GM18868 (cell line): Measurements from ENCODE around the gene ARMH3.

Source experiments
- ATAC-seq: cut with Tn5 transposase; IDR thresholded peaks from one replicate; pipeline ENCODE4 v1.9.1; 2021; ENCODE audit warnings: mild to moderate bottlenecking, moderate library complexity; ENCODE audit not compliant: unreplicated experiment

Gene ARMH3

GRCh38 chr10:101941871-101942270 is 114.1 kb downstream of the ARMH3 start:
- ATAC-seq: no peak

DNA sequence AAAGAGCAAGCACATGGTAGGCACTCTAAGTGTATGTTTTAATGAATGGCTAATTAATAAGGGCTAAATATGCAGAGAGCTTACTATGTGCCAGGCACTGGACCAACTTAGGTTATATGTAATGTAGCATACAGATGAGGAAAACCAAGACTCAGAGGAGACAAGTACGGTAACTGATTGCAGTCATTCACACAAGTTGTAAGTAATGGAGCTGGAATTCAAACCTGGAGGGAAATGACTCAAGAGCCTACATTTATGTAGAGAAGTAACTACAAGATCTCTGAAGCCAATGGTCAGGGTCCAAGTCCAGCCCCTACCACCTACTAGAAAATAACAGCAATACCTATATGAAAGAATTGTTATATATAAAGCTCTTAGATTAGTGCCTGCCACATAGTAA is 115.1 kb downstream of the ARMH3 start:
- ATAC-seq: no peak

DNA sequence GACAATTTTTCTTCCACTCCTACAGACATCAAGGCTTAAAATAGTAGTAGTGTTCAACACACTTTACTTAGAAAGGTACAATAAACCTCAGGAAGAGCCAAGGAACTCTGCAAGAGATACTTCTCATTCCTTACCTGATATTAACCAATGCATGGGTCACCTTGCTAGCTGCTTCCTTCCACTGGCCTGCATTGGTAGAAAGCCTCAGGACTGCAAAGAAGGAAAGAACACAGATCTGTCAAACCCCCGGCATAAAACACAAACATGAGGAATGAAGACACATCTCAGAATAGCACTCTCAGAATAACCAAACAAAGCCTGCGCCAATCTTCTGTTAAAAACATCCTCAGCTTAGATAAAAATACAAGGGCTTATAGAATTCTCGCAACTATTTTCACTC is 116.2 kb downstream of the ARMH3 start:
- ATAC-seq: no peak

- ATAC-seq: no peak
These were observed 116.8 kb downstream of the ARMH3 start for GRCh38 chr10:101939008-101939648.

GRCh38 chr10:101938305-101939007 is 117.5 kb downstream of the ARMH3 start:
- no peak for ATAC-seq

- ATAC-seq: no peak
These were observed 120.5 kb downstream of the ARMH3 start for GRCh38 chr10:101935431-101935830.

GRCh38 chr10:101934686-101935305 is 121.2 kb downstream of the ARMH3 start:
- ATAC-seq: no peak

DNA sequence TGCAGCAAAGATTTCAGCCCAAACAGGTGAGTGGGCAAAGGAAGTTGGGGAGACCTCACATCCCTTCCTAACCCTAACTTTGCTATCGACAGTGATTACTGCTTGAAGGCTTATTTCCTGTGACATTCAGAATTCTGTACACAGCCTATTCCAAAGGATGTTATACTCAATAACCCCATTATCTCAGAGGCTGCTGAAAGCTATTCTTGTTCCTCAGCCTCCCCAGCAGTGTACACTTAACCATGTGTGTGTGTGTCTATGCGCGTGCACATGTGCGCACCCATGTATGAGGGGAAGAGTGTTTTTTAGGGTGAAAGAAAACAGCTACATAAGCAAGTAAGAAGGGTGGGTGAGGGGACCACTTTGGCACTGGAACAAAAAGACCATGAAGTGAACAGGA is 122.0 kb downstream of the ARMH3 start:
- no peak for ATAC-seq

- ATAC-seq: no peak
These were observed 123.8 kb downstream of the ARMH3 start for GRCh38 chr10:101932183-101932582.

DNA sequence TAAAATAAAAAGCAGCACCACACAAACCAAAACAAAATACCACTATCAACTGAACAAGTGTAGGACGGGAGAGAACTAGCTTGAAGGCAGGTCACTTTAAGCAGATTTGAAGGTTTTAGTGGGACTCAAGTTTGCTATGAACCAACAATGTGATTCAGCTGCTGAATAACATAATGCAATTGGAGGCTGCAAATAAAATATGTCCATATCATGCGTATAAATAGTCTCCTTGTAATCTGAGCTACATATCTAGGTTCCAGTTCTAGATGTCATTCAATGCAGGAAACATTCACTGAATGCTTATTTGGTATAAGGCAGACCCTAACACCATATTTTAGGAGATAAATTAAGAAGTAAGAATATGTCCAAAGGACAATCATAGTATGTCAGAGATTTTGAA is 130.9 kb downstream of the ARMH3 start:
- ATAC-seq: no peak

- ATAC-seq: no peak
These were observed 132.7 kb downstream of the ARMH3 start for GRCh38 chr10:101923256-101923655.

- no peak for ATAC-seq
These were observed 133.1 kb downstream of the ARMH3 start for GRCh38 chr10:101922846-101923245.

DNA sequence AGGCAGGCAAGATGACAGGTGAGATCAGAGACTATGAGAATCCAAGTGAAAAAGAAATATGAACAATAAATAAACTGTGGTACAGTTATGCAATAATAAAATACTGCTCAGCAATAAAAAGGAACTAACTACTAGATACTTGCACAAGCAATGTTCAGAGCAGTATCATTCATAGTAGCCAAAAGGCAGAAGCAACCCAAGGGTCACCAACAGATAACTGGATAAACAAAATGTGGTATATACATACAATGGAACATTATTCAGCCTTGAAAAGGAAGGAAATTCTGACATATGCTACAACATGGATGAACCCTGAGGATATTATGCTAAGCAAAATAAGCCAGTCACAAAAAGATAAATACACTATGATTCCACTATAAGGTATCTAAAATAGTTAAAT is 135.4 kb downstream of the ARMH3 start:
- ATAC-seq: no peak

DNA sequence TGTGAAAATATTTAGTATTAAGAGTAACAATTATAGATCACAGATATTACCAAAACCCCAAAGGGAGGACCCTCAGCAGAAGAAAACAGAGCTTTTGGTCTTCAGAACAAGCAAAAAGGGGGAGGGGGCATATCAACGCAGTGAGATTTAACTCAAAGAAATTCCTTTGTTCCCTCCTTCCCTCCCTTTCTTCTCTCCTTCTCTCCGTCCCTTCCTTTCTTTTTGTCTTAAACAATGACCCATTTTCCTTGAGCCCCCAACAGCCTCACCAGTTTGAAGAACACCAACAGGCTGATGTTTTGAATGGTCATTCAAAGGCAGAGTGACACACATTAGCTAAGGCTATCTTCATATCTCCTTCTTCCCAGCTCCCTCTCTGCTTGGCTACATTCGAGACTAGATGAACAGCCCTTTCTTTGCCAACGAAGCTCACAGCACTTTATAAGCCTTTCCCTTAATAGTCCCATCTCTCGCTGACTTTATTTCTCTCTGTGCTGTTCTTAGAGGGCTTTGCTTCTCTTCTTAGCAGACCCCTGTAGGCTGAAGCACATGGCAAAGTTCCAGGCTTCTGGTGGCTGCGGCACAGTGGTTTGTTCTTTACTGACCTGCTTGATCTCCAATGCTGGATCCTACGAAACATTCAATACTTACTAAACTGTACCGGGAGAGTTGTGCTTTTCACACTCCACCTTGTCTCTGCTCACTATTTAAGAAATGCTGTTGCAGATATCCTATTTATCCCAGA is 136.8 kb downstream of the ARMH3 start:
- ATAC-seq: no peak

GRCh38 chr10:101912561-101913179 is 143.3 kb downstream of the ARMH3 start:
- no peak for ATAC-seq

GRCh38 chr10:101906586-101907183 is 149.3 kb downstream of the ARMH3 start:
- ATAC-seq: no peak

GRCh38 chr10:101905251-101905650 is 150.7 kb downstream of the ARMH3 start:
- ATAC-seq: no peak

DNA sequence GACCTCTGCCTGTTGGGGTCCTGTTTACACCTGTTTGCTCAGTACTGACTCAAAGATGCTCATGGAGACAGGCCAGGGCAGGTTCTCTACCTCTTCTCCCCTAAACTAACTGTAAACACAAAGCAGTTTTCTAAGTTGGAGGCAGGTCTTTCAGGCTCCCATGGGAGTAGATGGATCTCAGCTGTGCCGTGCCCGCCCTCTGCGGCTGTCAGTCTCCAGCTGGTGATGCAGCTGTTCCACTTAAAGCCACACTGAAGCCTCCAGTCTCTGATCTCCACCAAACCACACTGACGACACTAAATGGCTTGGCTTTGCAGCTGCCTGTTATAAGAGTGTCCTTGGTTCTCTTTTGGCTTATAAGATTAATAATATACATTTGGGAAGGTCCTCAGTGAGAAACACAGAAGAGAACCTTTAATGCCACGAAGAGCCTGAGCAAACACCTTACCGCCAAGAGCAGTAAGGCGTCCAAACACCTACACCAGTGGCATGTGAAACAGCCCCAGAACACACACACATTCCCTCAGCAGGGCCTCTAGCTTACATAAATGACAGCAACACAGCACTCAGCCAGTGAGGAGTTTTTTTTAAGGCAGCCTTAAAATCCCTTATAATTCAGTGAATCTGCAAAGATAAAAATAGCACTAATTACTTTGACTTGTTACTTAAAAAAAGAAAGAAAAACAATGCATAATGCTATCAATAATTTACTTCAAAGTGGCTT is 152.0 kb downstream of the ARMH3 start:
- ATAC-seq: peak; percentile 58

DNA sequence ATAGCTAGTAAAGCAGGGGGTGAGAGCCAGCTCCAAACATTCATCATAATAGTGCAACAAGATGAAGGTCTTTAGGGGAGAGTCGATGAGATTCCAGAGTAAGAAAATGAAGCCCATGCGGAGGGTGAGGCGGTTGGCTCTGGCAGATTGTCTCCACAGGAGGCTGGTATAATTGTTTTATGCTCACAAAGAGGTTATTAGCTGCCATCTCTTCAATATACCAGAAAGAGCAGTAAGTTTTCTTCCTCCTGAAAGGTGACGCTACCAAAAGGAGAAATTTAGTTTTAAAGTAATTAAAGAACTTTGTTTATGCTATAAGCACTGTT is 153.2 kb downstream of the ARMH3 start:
- no peak for ATAC-seq
